ENCODE measurements around the gene CDC42BPA.

GRCh38 chr1:227140376-227140775 is 177.9 kb downstream of the CDC42BPA start:
- TF ChIP-seq, protein P1, sequence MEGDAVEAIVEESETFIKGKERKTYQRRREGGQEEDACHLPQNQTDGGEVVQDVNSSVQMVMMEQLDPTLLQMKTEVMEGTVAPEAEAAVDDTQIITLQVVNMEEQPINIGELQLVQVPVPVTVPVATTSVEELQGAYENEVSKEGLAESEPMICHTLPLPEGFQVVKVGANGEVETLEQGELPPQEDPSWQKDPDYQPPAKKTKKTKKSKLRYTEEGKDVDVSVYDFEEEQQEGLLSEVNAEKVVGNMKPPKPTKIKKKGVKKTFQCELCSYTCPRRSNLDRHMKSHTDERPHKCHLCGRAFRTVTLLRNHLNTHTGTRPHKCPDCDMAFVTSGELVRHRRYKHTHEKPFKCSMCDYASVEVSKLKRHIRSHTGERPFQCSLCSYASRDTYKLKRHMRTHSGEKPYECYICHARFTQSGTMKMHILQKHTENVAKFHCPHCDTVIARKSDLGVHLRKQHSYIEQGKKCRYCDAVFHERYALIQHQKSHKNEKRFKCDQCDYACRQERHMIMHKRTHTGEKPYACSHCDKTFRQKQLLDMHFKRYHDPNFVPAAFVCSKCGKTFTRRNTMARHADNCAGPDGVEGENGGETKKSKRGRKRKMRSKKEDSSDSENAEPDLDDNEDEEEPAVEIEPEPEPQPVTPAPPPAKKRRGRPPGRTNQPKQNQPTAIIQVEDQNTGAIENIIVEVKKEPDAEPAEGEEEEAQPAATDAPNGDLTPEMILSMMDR (IDR thresholded peaks at IDR 0.05) = no peak
- TF ChIP-seq POLR2A (IDR thresholded peaks at IDR 0.05) = no peak
